Panc1 (cell line): Measurements from ENCODE around the gene IFT122. TPM values are rescaled to one million over a fixed set of nuclear protein-coding genes. Genes with fewer than 3 reads are reported as not detected.

Experiments
- ATAC-seq: fragments of 200-7000 bp; cut with Tn5 transposase; 2 replicates; pipeline ENCODE4 v1.9.1; 2020; ENCODE audit warnings: mild to moderate bottlenecking, moderate library complexity
- BruUV-seq: library from RNA; stranded (reverse); fragments of 400-500 nt; replicated peaks from 2 replicates; lab custom pipeline; 2021; lab: Mats Ljungman, UMichigan
- CTCF ChIA-PET: fragments of 300-600 bp; sonication (Branson Sonifier 250); formaldehyde crosslinking; loops from one replicate; lab custom pipeline; 2022; ENCODE audit warnings: antibody characterized with exemption; lab: Charles Lee
- POLR2A ChIA-PET: fragments of 300-600 bp; sonication (Branson Sonifier 250); formaldehyde crosslinking; loops from one replicate; lab custom pipeline; 2022; ENCODE audit warnings: antibody characterized with exemption; lab: Charles Lee
- DNase-seq: peaks from one replicate; pipeline ENCODE4 v3.0.0-alpha.2; 2010; ENCODE audit warnings: low read depth, low spot score
- H3K27ac ChIP-seq: 2 replicates; pipeline ENCODE4 v1.5.1; 2011; ENCODE audit warnings: mild to moderate bottlenecking, low read length, inconsistent platforms
- H3K27me3 ChIP-seq: fragments of 200-500 bp; sonication (Bioruptor generic); 2 replicates; pipeline ENCODE4 v1.6.0; 2014; ENCODE audit warnings: low read length, inconsistent platforms; ENCODE audit not compliant: control insufficient read depth, insufficient read depth
- H3K36me3 ChIP-seq: fragments of 200-500 bp; sonication (Bioruptor generic); 2 replicates; pipeline ENCODE4 v1.5.1; 2014; ENCODE audit warnings: inconsistent platforms, mild to moderate bottlenecking, low read length, moderate library complexity; ENCODE audit not compliant: control insufficient read depth, insufficient read depth
- H3K4me1 ChIP-seq: 2 replicates; pipeline ENCODE4 v1.5.1; 2011; ENCODE audit warnings: inconsistent platforms, mild to moderate bottlenecking, low read length, moderate library complexity; ENCODE audit not compliant: control insufficient read depth, insufficient read depth
- H3K4me3 ChIP-seq, 2 experiments: 2 replicates each; pipeline ENCODE4 v1.5.1; 2011 to 2012; ENCODE audit warnings: low read depth in 2 of 2, low read length in 2 of 2, mild to moderate bottlenecking in 2 of 2, inconsistent platforms in 1 of 2, moderate library complexity in 1 of 2
- H3K9me3 ChIP-seq: fragments of 200-500 bp; sonication (Bioruptor generic); 2 replicates; pipeline ENCODE4 v1.5.1; 2014; ENCODE audit warnings: low read depth, mild to moderate bottlenecking, inconsistent platforms, low read length, moderate library complexity; ENCODE audit not compliant: control insufficient read depth, insufficient read depth
- POLR2AphosphoS5 ChIP-seq: IDR thresholded peaks from 2 replicates; pipeline ENCODE4 v1.6.1; 2012; ENCODE audit warnings: mild to moderate bottlenecking, low read depth, low read length, moderate library complexity
- SIN3A ChIP-seq: IDR thresholded peaks from 2 replicates; pipeline ENCODE4 v1.6.1; 2012; ENCODE audit warnings: low read depth, mild to moderate bottlenecking, low read length, moderate library complexity, borderline replicate concordance; ENCODE audit not compliant: insufficient read depth
- TCF7L2 ChIP-seq: IDR thresholded peaks from 2 replicates; pipeline ENCODE4 v1.6.1; 2011; ENCODE audit warnings: mild to moderate bottlenecking, low read depth, low read length, inconsistent platforms
- in situ Hi-C: cut with HindIII; loops from 2 replicates; pipeline ENCODE4 v1.10.0; 2016; ENCODE audit warnings: low sequenced_read_pairs, low pct_unique_long_range_greater_than_20kb
- intact Hi-C: fragments of 100-400 bp; cut with micrococcal nuclease; formaldehyde crosslinking; loops from one replicate; pipeline ENCODE4 v1.10.0; 2022; ENCODE audit not compliant: unreplicated experiment
- total RNA-seq: library from RNA; stranded (reverse); gene quantifications from one replicate; pipeline ENCODE4 v1.2.1, GENCODE V29; 2021; ENCODE audit not compliant: unreplicated experiment
- TF ChIP-seq, protein P1 (sequence below): fragments of 450-650 bp; IDR thresholded peaks from 2 replicates; pipeline ENCODE4 v1.5.1; 2017; ENCODE audit warnings: mild to moderate bottlenecking
- TF ChIP-seq, protein P2 (sequence below), 2 experiments: IDR thresholded peaks; 2 replicates each; pipeline ENCODE4 v1.6.1; 2011 to 2012; ENCODE audit warnings: low read depth in 2 of 2, control low read depth in 1 of 2, low read length in 1 of 2, mild to moderate bottlenecking in 1 of 2, moderate library complexity in 1 of 2; ENCODE audit not compliant: insufficient read depth in 1 of 2

Gene IFT122
- total RNA-seq, 1 experiment from 2014 or later, result 52.4 TPM

- BruUV-seq, result no TSS peak
- ChIA-PET CTCF (no interaction called here), POLR2A (interaction anchor here (0.6 kb wide), 1 partner anchor 54 kb away, joined by 3 read pairs; no protein-coding TSS in a partner anchor)
- Histone ChIP-seq H3K4me3 (no peak overlapping the region), H3K4me1 (peaks cover 15% of the 10 kb centered on the region), H3K27ac (no peak overlapping the region), H3K36me3 (peaks cover 4% of the 10 kb centered on the region), H3K9me3 (no peaks in the 10 kb centered on the region), H3K27me3 (no peaks in the 10 kb centered on the region)
- no peak for TF ChIP-seq TCF7L2
- ATAC-seq, result no peak
- DNase-seq, result no peak
- intact Hi-C loops (no loop called here), in situ Hi-C loops (no loop called here)
Observed at GRCh38 chr3:129563850-129564535, 124.0 kb downstream of the IFT122 start.

DNA sequence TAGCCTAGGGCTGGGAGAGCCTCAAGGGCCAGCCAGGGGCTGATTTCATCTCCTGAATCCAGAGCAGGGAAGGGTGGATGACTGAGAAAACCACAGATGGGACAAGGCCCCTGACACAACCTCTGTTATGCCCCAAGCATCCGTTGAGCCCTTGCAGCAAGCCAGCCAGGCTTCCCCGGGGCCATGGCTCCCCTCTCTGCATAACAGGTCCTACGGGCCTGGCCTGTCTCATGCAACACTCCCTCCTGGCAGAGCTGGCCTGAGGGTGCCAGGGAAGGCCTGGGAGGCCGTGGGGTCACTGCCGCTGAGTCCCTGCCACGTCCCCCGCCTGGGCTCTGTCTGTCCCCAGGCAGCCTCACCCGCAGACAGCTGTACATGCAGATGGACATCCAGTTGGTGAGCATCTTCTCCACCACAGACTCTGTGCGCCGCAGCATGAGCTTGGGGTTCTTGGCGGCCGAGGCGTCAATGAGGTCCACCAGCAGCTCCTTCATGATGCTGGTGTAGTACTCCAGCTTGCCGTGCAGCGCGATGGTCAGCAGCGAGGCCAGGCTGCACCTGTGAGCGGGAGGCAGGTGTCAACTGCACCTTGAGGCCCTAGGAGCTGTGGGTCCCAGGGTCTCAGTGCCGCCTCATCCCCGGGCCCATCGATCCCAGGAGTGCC lies 125.1 kb downstream of the IFT122 start:
- no peak for ATAC-seq
- TF ChIP-seq, protein P1, sequence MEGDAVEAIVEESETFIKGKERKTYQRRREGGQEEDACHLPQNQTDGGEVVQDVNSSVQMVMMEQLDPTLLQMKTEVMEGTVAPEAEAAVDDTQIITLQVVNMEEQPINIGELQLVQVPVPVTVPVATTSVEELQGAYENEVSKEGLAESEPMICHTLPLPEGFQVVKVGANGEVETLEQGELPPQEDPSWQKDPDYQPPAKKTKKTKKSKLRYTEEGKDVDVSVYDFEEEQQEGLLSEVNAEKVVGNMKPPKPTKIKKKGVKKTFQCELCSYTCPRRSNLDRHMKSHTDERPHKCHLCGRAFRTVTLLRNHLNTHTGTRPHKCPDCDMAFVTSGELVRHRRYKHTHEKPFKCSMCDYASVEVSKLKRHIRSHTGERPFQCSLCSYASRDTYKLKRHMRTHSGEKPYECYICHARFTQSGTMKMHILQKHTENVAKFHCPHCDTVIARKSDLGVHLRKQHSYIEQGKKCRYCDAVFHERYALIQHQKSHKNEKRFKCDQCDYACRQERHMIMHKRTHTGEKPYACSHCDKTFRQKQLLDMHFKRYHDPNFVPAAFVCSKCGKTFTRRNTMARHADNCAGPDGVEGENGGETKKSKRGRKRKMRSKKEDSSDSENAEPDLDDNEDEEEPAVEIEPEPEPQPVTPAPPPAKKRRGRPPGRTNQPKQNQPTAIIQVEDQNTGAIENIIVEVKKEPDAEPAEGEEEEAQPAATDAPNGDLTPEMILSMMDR, result no peak
- TF ChIP-seq SIN3A (no peak), TCF7L2 (no peak), POLR2AphosphoS5 (no peak)
- TF ChIP-seq, protein P2, sequence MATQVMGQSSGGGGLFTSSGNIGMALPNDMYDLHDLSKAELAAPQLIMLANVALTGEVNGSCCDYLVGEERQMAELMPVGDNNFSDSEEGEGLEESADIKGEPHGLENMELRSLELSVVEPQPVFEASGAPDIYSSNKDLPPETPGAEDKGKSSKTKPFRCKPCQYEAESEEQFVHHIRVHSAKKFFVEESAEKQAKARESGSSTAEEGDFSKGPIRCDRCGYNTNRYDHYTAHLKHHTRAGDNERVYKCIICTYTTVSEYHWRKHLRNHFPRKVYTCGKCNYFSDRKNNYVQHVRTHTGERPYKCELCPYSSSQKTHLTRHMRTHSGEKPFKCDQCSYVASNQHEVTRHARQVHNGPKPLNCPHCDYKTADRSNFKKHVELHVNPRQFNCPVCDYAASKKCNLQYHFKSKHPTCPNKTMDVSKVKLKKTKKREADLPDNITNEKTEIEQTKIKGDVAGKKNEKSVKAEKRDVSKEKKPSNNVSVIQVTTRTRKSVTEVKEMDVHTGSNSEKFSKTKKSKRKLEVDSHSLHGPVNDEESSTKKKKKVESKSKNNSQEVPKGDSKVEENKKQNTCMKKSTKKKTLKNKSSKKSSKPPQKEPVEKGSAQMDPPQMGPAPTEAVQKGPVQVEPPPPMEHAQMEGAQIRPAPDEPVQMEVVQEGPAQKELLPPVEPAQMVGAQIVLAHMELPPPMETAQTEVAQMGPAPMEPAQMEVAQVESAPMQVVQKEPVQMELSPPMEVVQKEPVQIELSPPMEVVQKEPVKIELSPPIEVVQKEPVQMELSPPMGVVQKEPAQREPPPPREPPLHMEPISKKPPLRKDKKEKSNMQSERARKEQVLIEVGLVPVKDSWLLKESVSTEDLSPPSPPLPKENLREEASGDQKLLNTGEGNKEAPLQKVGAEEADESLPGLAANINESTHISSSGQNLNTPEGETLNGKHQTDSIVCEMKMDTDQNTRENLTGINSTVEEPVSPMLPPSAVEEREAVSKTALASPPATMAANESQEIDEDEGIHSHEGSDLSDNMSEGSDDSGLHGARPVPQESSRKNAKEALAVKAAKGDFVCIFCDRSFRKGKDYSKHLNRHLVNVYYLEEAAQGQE (IDR thresholded peaks at IDR 0.05; ENCODE audit: insufficient read depth in 1 of 2, low read depth in 2 of 2, low read length in 1 of 2), result no peak
- no peaks in the 10 kb centered on the region for H3K9me3 ChIP-seq
- in situ Hi-C loops, result no loop called here
- H3K4me3 ChIP-seq, result no peak overlapping the region
- DNase-seq, result no peak
- intact Hi-C loops, result no loop called here
- H3K27me3 ChIP-seq, result no peaks in the 10 kb centered on the region
- ChIA-PET POLR2A (no interaction called here), CTCF (no interaction called here)
- peaks cover 4% of the 10 kb centered on the region for H3K36me3 ChIP-seq
- BruUV-seq, result no TSS peak
- H3K4me1 ChIP-seq, result peaks cover 13% of the 10 kb centered on the region
- H3K27ac ChIP-seq, result no peak overlapping the region

GRCh38 chr3:129565902-129566301 lies 125.9 kb downstream of the IFT122 start:
- TF ChIP-seq SIN3A, result no peak
- TF ChIP-seq, protein P2 (IDR thresholded peaks at IDR 0.05; ENCODE audit: insufficient read depth in 1 of 2, low read depth in 2 of 2, low read length in 1 of 2), result no peak
- no peak for TF ChIP-seq TCF7L2
- TF ChIP-seq, protein P1, result no peak
- no peak for TF ChIP-seq POLR2AphosphoS5
- no TSS peak for BruUV-seq
- Histone ChIP-seq H3K9me3 (no peaks in the 10 kb centered on the region), H3K4me1 (peaks cover 10% of the 10 kb centered on the region), H3K27ac (no peak overlapping the region), H3K27me3 (no peaks in the 10 kb centered on the region), H3K4me3 (no peak overlapping the region), H3K36me3 (peaks cover 2% of the 10 kb centered on the region)
- POLR2A ChIA-PET, result no interaction called here
- CTCF ChIA-PET, result no interaction called here
- in situ Hi-C loops (no loop called here), intact Hi-C loops (no loop called here)
- ATAC-seq, result no peak
- no peak for DNase-seq
